DND-41 (cell line): ENCODE measurements around the gene SF3B5.

Source experiments
- ATAC-seq: fragments of 200-7000 bp; cut with Tn5 transposase; 3 replicates; pipeline ENCODE4 v1.9.1; 2021; ENCODE audit warnings: low read depth; ENCODE audit not compliant: insufficient read depth
- DNase-seq: peaks from one replicate; pipeline ENCODE4 v3.0.0-alpha.2; 2020
- H2AFZ ChIP-seq: 2 replicates; pipeline ENCODE4 v1.6.0; 2012; ENCODE audit warnings: low read depth, low read length
- H3K27ac ChIP-seq: 2 replicates; pipeline ENCODE4 v1.5.1; 2012; ENCODE audit warnings: low read length, inconsistent platforms
- H3K27me3 ChIP-seq: fragments of 200-600 bp; sonication (generic); 2 replicates; pipeline ENCODE4 v1.6.0; 2012; ENCODE audit warnings: low read length, mild to moderate bottlenecking, inconsistent platforms; ENCODE audit not compliant: insufficient read depth, poor library complexity
- H3K36me3 ChIP-seq: 2 replicates; pipeline ENCODE4 v1.5.1; 2012; ENCODE audit warnings: low read length, inconsistent platforms; ENCODE audit not compliant: insufficient read depth
- H3K4me1 ChIP-seq: 2 replicates; pipeline ENCODE4 v1.5.1; 2012; ENCODE audit warnings: mild to moderate bottlenecking, low read length; ENCODE audit not compliant: insufficient read depth
- H3K4me2 ChIP-seq: 2 replicates; pipeline ENCODE4 v1.6.0; 2012; ENCODE audit warnings: mild to moderate bottlenecking, moderate library complexity, low read length, inconsistent platforms; ENCODE audit not compliant: insufficient read depth
- H3K4me3 ChIP-seq, 2 experiments: fragments of 200-600 bp in 1 of 2; shearing (Covaris generic) in 1 of 2; 2 replicates each; pipeline ENCODE4 v1.5.1; 2012 to 2016; ENCODE audit warnings: inconsistent platforms in 2 of 2, low read length in 2 of 2, mild to moderate bottlenecking in 2 of 2, low read depth in 1 of 2, moderate library complexity in 1 of 2
- H3K79me2 ChIP-seq: 2 replicates; pipeline ENCODE4 v1.6.0; 2012; ENCODE audit warnings: low read length, inconsistent platforms; ENCODE audit not compliant: insufficient read depth
- H3K9ac ChIP-seq: 2 replicates; pipeline ENCODE4 v1.6.0; 2012; ENCODE audit warnings: low read depth, mild to moderate bottlenecking, inconsistent platforms, low read length, moderate library complexity
- H3K9me3 ChIP-seq: 2 replicates; pipeline ENCODE4 v1.5.1; 2012; ENCODE audit warnings: low read length, moderate library complexity, mild to moderate bottlenecking, inconsistent platforms; ENCODE audit not compliant: insufficient read depth, severe bottlenecking
- H4K20me1 ChIP-seq: 2 replicates; pipeline ENCODE4 v1.6.0; 2012; ENCODE audit warnings: low read length; ENCODE audit not compliant: insufficient read depth
- CTCF ChIP-seq: IDR thresholded peaks from 2 replicates; pipeline ENCODE4 v1.5.1; 2012; ENCODE audit warnings: borderline replicate concordance, low read length, moderate library complexity, mild to moderate bottlenecking; ENCODE audit not compliant: poor library complexity, severe bottlenecking; ENCODE audit errors: extremely low read depth
- EZH2 ChIP-seq: IDR thresholded peaks from 3 replicates; pipeline ENCODE4 v1.6.1; 2012; ENCODE audit warnings: borderline replicate concordance, low read depth, mild to moderate bottlenecking, moderate library complexity, low read length, inconsistent platforms; ENCODE audit not compliant: severe bottlenecking

SF3B5 gene

DNA sequence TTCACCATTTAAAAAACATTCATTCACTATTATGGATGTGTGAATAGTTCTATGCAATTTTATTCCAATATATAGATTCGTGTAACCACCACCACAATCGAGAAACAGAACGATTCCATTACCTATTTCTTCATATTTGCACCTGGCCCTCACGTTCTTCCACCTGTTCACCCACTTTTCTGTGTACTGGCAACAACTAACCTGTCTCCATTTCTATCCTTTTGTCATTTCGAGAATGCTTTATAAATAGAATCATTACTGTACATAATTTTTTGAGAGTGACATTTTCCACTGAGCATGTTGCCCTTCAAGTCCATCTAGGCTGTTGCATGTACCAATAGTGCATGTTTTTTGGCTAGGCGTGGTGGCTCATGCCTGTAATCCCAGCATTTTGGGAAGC lies 31.7 kb upstream of the SF3B5 start:
- no peak for TF ChIP-seq EZH2
- no peak for TF ChIP-seq CTCF
- H3K4me1 ChIP-seq = no peaks in the 10 kb centered on the region
- peaks cover 3% of the 10 kb centered on the region for H3K27me3 ChIP-seq
- ATAC-seq (no peak), DNase-seq (no peak)
- no peak overlapping the region for H2AFZ ChIP-seq
- H4K20me1 ChIP-seq = no peaks in the 10 kb centered on the region
- no peak overlapping the region for H3K9ac ChIP-seq
- no peak overlapping the region for H3K4me2 ChIP-seq
- no peaks in the 10 kb centered on the region for H3K79me2 ChIP-seq
- H3K36me3 ChIP-seq = no peaks in the 10 kb centered on the region
- no peak overlapping the region for H3K27ac ChIP-seq
- no peak overlapping the region for H3K4me3 ChIP-seq
- H3K9me3 ChIP-seq = no peaks in the 10 kb centered on the region

DNA sequence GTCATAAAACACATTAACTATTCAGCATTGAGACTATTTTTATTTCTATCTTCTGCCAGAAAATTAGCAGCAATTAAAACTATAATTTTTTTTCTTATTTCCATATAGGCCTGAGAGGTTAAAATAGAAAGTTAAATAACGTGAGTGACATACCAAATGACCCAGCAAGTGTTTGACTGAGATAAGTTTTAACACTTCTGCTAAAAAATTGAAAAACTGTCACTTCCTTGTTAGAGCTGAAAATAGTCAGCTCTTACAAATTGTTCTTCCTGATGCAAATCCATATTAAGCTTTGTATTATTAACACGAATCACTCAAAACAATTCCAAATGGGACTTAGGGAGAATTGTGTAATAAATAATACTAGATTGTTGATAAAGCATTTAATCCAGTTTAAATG lies 28.5 kb upstream of the SF3B5 start:
- Histone ChIP-seq H3K4me3 (no peak overlapping the region), H3K27ac (no peak overlapping the region), H3K79me2 (no peaks in the 10 kb centered on the region), H3K27me3 (no peaks in the 10 kb centered on the region), H3K9ac (no peak overlapping the region), H3K4me2 (no peak overlapping the region), H2AFZ (no peak overlapping the region), H3K36me3 (no peaks in the 10 kb centered on the region), H4K20me1 (no peaks in the 10 kb centered on the region), H3K9me3 (no peaks in the 10 kb centered on the region), H3K4me1 (no peaks in the 10 kb centered on the region)
- no peak for TF ChIP-seq EZH2
- no peak for TF ChIP-seq CTCF
- ATAC-seq (no peak), DNase-seq (no peak)

DNA sequence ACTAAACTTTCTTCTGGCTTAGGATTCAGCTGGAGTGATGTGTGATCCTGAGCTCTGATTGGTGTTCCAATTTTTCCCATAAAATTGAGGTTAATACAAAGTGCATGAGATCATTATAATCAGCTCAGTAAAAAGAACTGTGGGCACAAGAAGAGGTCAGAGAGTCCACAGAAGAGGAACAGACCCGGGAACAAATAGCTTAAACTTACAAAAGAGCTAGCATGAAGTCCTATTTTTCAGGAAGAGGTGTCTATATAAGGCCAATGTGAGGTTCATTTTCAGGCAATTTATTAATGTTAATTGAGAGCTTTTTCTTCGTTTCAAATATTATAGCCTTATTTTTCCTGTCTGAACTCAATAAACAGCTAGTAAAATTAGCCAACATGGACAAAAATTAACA lies 28.0 kb upstream of the SF3B5 start:
- DNase-seq (no peak), ATAC-seq (no peak)
- Histone ChIP-seq H3K4me3 (no peak overlapping the region), H3K9me3 (no peaks in the 10 kb centered on the region), H3K36me3 (no peaks in the 10 kb centered on the region), H4K20me1 (no peaks in the 10 kb centered on the region), H3K4me2 (no peak overlapping the region), H2AFZ (no peak overlapping the region), H3K27ac (no peak overlapping the region), H3K4me1 (no peaks in the 10 kb centered on the region), H3K9ac (no peak overlapping the region), H3K27me3 (no peaks in the 10 kb centered on the region), H3K79me2 (no peaks in the 10 kb centered on the region)
- no peak for TF ChIP-seq CTCF
- no peak for TF ChIP-seq EZH2

- DNase-seq (no peak), ATAC-seq (no peak)
- Histone ChIP-seq H3K9ac (no peak overlapping the region), H3K36me3 (no peaks in the 10 kb centered on the region), H3K27ac (no peak overlapping the region), H2AFZ (no peak overlapping the region; the same call in 1 of the 2 replicates), H3K4me1 (no peaks in the 10 kb centered on the region), H3K27me3 (no peaks in the 10 kb centered on the region), H3K9me3 (no peaks in the 10 kb centered on the region), H4K20me1 (no peaks in the 10 kb centered on the region), H3K79me2 (no peaks in the 10 kb centered on the region), H3K4me2 (no peak overlapping the region), H3K4me3 (no peak overlapping the region)
- TF ChIP-seq CTCF (no peak), EZH2 (no peak)
Observed at GRCh38 chr6:144122861-144123260, 27.5 kb upstream of the SF3B5 start.
